HG03039 (cell line): ENCODE measurements around the gene CCDC117.
"Not testable (repeated sequence)": the region's sequence is repeated elsewhere in the genome, so short reads cannot be mapped to it uniquely, and the experiment has no call there.

Experiments used
- ATAC-seq: cut with Tn5 transposase; IDR thresholded peaks from one replicate; pipeline ENCODE4 v1.9.1; 2021; ENCODE audit warnings: mild to moderate bottlenecking, moderate library complexity; ENCODE audit not compliant: unreplicated experiment

The CCDC117 gene

GRCh38 chr22:28824455-28824854 is 52.0 kb downstream of the CCDC117 start:
- not testable (repeated sequence) for ATAC-seq

DNA sequence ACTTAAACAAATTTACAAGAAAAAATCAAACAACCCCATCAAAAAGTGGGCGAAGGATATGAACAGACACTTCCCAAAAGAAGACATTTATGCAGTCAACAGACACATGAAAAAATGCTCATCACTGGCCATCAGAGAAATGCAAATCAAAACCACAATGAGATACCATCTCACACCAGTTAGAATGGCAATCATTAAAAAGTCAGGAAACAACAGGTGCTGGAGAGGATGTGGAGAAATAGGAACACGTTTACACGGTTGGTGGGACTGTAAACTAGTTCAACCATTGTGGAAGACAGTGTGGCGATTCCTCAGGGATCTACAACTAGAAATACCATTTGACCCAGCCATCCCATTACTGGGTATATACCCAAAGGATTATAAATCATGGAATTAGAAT is 53.9 kb downstream of the CCDC117 start:
- ATAC-seq = not testable (repeated sequence)

DNA sequence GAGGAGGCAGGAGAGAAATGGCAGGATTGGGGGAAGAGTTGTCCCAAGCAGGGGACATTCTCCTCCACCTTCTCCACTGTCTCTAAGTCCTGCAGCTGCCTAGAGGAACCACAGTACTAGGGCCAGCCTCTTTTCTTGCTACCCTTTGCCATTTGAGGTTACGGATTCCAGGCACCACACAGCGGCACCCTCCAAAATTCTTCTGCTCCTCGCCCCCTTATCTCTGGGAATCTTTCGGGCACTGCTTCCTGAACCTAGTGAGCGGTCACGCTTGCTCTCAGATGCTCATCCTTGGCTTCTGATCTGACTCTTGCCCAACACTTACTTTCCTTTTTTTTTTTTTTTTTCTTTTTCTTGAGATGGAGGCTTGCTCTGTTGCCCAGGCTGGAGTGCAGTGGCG is 54.4 kb downstream of the CCDC117 start:
- no peak for ATAC-seq

DNA sequence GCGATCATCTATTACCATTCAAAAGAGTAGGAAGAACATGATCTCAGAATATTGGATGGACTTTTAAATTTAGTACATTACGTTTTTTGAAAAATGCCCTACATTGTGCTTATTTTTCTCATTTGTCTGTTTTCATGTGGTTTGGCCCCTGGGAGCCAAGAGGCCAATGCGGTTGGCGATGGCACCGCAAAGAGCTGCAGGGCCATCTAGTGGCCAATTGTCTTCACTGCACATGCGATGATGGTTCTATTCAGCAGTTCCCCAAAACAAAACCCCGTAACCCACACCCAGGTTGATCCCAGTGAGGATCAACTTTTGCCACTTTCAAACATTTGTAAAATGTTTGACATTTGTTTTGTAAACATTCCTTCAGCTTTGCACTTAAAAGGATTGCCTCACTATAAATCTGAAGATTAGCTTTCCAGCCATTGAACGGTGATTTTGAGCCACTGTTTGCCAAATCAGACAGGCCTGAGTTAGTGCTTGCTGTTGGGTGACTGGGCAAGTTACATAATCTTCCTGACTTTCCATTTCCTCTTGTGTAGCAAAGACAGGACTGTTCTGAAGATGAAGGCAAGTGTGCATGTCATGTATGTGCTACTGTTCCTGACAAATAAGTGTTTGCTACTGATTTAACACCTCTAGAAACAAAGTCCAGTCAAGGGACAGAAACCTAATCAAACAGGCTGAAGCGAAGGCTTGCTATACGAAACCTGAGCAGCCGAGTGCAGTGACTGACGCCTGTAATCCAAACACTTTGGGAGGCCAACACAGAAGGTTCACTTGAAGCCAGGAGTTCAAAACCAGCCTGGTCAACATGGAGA is 57.1 kb downstream of the CCDC117 start:
- ATAC-seq = no peak

- no peak for ATAC-seq
Observed at GRCh38 chr22:28830441-28830840, 57.9 kb downstream of the CCDC117 start.

DNA sequence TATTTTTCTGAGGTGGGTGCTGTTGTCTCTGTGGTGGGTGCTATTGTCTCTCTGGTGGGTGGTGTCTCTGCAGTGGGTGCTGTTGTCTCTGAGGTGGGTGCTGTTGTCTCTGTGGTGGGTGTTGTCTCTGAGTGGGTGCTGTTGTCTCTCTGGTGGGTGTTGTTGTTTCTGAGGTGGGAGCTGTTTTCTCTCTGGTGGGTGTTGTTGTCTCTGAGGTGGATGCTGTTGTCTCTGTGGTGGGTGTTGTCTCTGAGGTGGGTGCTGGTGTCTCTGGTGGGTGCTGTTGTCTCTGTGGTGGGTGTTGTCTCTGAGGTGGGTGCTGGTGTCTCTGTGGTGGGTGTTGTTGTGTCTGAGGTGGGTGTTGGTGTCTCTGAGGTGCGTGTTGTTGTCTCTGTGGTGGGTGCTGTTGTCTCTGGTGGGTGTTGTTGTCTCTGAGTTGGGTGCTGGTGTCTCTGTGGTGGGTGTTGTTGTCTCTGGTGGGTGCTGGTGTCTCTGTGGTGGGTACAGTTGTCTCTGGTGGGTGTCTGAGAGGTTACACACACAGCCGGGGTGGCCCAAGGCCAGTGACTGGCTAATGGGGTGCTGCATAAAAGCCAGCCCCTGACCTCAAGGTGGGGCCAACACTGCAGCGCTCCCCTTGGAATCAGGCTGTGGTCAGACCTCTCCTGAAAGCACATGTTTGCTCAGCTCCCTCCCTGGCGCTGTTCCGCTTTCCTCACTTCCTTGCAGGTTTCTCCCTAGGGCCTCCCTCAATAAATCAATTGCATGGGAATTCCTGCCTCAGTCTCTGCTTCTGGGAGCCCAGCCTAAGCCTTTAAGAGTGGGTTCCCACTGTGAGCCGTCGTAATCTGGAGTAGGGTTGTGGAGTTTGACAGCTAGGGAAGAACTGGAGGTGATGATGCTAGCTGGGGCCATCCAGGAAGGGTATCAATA is 58.9 kb downstream of the CCDC117 start:
- no peak for ATAC-seq

DNA sequence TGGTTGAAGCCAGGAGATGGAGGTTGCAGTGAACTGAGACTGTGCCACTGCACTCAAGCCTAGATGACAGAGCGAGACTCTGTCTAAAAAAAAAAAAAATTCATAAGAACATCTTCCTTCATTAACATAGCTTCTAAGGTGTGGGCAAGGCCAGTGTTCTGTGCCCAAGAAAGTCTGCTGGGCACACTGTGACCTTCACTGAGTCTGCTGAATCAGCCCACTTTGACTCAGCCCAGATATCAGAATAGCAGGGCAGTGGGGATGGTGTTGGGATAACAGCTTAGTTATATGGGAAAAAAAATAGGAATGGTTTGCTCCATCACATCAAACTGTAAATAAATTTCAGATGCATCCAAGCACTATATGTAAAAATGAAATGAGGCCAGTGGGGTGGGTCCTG is 60.2 kb downstream of the CCDC117 start:
- ATAC-seq = no peak

- ATAC-seq = no peak
Observed at GRCh38 chr22:28833276-28833923, 60.9 kb downstream of the CCDC117 start.

DNA sequence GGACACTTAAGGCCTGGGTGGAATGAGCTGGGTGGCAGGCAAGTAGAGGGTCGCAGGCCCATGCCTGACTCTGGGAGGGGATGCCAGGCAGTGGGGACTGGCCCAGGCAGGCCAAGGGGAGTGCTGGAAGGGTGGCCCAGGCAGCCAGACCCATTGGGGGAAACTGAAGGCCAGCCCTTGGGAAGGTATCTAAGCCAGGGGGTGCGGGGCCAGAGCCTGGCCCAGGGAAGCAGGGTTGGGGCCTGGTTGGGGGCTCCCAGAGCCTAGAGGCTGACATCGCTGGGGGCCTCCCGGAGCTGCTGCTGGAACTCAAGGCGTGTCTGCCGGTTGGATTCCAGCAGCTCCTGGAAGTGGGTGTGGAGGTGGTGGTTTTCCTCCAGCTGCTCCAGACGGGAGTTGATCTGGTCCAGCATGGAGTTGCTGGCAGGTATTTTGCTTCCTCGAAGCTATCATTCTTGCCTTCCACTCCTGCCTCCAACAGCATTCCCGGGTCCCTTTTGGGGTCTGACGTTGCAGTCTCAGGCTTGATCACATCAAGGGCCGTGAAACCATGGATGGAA is 63.2 kb downstream of the CCDC117 start:
- no peak for ATAC-seq

DNA sequence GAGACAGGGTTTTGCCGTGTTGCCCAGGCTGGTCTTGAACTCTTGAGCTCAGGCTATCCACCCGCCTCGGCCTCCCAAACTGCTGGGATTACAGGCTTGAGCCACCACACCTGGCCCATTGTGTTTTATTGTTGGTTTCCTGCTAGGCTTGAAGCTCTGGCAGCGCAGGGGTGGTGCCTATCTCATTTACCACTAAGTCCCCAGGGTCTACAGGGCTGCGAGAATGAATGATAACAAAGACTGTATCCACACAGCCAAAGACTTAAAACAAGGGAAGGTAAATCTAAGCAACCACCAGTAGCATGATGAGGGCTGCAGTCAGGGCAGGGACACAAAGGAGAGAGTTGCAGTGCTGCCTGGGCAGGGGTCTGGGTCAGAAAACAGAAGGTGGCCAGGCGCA is 65.1 kb downstream of the CCDC117 start:
- no peak for ATAC-seq
